Stimulated activated CD8-positive, alpha-beta memory T cell treated with anti-CD3 and anti-CD28 coated beads, Interleukin-12 subunit alpha, Interleukin-12 subunit beta, amount 100 ng/mL, for 4 hours (primary cell): ENCODE data around the gene MNT.
"Not testable (repeated sequence)": the region's sequence is repeated elsewhere in the genome, so short reads cannot be mapped to it uniquely, and the experiment has no call there.

Source experiments
- DNase-seq: peaks from one replicate; pipeline ENCODE4 v3.0.0-alpha.2; 2020; ENCODE audit warnings: low read depth

Gene MNT, protein sequence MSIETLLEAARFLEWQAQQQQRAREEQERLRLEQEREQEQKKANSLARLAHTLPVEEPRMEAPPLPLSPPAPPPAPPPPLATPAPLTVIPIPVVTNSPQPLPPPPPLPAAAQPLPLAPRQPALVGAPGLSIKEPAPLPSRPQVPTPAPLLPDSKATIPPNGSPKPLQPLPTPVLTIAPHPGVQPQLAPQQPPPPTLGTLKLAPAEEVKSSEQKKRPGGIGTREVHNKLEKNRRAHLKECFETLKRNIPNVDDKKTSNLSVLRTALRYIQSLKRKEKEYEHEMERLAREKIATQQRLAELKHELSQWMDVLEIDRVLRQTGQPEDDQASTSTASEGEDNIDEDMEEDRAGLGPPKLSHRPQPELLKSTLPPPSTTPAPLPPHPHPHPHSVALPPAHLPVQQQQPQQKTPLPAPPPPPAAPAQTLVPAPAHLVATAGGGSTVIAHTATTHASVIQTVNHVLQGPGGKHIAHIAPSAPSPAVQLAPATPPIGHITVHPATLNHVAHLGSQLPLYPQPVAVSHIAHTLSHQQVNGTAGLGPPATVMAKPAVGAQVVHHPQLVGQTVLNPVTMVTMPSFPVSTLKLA

DNA sequence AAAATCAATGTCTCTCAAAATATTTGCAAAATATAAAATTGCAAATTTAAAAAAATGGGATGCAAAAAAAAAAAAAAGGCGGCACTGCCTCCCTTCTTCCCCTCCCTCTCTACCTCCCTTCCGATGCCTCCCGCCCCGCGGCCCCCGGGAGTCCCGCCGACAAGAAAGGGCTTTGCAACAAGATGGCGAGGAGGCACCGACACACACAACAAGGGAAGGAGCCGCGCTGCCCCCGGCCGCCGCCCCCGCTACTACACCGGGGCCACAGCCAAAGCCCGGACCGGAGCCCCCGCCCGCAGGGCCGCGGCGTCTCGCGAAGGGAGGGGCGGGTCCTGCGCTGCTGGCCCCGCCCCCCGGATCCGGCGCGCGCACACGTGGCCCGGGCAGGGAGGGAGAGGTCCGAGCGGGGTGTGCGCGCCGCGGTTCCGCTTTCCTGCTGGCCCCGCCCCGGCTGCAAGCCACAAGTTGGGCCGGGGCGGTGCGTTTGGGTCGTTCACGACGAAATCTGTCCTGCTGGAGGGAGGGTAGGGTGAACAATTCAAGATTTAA, at the start of gene MNT:
Gene MNT (minus strand): TSS at position 184 of the 549 bp plus-strand sequence. CDS start 348 bp downstream, outside the sequence.
- DNase-seq: peak; percentile 92

DNA sequence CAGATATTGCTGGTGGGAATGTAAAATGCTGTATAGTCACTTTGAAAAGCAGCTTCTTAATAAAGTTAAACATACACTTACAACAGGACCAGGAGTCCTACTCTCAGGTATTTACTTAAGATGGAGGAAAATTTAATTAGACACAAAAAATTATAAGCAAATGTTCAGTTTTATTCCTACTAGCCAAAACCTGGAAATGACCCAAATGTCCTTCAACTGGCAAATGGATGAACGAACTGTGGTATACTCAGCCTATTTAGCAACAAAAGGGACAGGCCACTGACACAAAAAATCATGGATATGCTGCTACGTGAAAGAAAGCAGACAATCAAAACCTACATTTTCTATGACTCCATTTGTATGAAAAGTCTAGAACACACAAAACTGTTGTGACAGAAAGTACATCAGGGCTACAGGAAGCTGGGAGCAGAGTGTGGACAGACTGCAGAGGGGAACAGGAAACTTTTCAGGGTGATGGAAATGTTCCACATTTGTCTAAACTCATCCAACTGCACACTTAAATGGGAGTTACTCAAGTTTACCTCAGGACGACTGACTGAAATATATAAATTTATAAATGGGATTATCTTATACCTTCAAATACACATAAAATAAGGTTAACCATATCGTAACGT, 49.3 kb upstream of the MNT start:
- no peak for DNase-seq

DNA sequence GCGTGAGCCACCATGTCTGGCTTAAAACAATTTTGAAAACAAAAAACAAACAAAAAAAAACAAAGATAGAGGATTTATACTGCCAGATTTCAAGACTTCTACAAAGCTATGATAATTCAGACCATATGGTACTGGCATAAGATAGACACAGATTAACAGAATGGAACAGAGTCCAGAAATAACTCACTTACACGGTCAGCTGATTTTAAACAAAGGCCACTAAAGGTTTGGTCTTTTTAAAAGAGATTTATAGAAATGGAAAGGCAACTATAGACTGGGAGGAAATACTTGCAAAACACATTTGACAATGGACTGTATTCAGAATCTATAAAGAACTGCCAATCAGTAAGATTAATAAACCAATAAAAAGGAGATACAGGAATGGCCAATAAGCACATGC, 48.6 kb upstream of the MNT start:
- no peak for DNase-seq

DNA sequence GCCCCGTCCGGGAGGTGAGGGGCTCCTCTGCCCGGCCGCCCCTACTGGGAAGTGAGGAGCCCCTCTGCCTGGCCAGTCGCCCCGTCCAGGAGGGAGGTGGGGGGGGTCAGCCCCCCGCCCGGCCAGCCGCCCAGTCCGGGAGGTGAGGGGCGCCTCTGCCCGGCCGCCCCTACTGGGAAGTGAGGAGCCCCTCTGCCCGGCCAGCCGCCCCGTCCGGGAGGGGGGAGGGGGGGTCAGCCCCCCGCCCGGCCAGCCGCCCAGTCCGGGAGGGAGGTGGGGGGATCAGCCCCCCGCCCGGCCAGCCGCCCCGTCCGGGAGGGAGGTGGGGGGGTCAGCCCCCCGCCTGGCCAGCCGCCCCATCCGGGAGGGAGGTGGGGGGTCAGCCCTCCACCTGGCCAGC, 46.6 kb upstream of the MNT start:
- DNase-seq: not testable (repeated sequence)

DNA sequence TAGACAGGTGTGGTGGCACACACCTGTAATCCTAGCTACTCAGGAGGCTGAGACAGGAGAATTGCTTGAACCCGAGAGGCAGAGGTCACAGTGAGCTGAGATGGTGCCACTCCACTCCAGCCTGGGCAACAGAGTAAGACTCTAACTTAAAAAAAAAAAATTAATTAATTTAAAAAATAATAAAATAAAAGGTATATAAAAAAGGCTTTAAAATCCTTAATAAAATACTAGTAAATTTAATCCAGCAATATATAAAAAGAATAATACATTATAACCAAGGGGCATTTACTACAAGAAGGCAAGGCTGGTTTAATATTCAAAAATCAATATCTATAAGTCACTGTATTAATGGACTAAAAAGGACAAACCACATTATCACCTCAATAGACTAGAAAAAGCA, 44.8 kb upstream of the MNT start:
- no peak for DNase-seq

DNA sequence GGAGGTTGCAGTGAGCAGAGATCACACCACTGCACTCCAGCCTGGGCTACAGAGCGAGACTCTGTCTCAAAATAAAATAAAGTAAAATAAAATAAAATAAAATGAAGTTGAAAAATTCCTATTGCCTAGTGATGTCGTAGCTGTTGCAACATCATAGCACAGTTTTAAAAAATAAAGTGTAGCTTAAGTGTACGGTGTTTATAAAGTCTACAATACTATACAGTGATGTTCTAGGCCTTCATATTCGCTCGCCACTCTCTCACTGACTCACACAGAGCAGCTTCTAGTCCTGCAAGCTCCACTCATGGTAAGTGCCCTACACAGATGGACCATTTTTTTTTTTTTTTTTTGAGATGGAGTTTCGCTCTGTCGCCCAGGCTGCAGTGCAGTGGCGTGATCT, 43.5 kb upstream of the MNT start:
- no peak for DNase-seq

DNA sequence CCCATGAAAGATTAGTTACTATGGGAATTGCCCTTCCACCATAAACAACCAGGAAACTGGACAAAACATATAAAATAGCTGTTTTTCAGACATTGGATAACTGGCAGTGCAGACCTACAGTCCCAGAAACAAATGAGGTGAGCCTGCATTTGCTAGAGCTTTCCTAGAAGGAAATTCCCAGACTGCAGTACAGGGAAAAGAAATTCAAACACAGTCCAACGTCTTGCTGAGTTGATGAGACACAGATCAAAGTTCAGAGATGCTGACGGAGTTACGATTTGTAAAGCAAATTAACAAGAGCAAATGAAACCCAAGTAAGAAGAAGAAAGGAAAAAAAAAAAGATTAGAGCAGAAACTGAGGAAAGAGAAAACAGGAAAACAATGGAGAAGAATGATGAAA, 41.3 kb upstream of the MNT start:
- DNase-seq: no peak

DNA sequence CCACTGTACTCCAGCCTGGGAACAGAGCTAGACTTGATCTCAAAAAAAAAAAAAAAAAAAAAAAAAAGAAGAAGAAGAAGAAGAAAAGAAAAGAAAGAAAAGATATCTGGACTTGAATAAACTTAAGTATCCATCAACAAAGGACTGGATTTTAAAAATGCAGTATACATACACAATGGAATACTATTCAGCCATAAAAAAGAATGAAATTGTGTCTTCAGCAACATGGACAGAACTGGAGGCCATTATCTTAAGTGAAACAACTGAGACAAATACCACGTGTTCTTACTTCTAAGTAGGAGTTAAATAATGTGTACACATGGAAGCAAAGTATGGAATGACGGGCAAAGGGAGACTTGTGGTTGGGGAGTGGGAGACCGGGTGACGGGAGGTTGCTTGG, 40.1 kb upstream of the MNT start:
- no peak for DNase-seq

DNA sequence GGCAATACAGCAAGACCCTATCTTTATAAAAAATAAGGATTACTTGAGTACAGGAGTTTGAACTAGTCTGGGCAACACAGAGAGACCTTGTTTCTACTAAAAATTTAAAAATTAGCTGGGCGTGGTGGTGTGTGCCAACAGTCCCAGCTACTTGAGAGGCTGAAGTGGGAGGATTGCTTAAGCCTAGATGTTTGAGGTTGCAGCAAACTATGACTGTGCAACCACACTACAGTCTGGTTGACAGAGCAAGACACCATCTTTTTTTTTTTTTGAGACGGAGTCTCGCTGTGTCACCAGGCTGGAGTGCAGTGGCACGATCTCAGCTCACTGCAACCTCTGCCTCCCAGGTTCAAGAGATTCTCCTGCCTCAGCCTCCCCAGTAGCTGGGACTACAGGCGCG, 39.1 kb upstream of the MNT start:
- not testable (repeated sequence) for DNase-seq

DNA sequence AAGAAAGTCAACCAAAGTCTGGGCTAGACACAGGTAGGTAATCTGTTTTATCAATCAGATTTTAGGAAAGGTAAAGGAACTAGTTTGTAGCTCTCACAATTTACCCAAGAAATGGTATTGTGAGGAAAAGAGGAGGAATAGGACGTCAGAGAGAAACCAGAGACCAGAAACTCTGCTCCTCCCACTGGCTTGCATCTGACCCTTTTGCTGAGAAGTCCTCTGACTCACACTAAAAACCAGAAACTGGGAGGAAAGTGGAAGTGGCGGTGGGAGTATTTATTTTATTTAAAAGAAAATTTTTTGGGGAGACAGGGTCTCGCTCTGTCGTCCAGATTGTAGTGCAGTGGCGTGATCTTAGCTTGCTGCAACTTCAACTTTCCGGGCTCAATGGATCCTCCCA, 38.0 kb upstream of the MNT start:
- DNase-seq: no peak

DNA sequence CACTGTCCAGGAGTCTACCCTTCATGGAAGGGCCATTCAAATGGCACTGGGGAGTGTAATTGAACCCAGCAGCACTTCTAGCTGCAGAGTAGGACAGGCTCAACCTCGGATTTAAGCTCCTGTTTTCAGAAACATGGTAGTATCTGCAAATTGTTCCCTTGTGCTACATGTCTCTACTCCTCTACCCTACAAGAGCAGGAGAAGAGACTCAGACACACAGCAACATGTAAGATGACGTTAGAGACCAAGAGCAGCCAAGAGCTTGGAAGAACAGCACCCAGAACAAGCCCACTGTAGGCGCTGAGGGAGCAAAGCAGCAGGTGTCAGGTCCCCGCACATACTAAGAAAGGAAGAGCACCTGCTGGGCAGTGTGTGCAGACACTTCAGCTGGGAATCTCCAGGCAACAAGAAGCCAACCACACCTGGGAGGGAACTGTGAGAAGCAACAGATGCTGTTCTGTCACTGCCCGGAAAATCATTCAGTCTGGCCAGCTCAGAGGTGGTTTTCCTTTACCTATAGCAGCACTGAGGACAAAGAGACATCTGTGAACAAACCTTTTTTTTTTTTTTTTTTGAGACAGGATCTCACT, 35.6 kb upstream of the MNT start:
- DNase-seq: no peak

DNA sequence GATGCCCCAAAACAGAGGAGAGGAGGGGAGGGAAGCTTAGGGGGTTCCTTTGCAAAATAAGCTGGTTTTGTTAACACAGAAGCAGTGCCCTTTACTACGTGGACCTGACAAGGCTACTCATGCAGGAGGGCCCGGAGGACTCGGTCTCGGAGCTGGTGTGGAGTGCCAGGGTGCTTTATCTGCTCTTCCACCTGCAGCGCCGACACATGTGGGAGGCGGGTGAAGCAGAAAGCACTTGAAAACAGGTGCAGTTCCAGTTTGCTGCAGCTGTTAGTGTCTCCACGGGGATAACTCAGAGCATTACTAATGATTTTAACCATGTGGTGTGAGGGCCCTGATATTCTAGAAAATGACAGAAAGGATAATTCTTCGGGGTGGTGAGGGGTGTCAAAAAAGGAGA, 35.0 kb upstream of the MNT start:
- DNase-seq: no peak

DNA sequence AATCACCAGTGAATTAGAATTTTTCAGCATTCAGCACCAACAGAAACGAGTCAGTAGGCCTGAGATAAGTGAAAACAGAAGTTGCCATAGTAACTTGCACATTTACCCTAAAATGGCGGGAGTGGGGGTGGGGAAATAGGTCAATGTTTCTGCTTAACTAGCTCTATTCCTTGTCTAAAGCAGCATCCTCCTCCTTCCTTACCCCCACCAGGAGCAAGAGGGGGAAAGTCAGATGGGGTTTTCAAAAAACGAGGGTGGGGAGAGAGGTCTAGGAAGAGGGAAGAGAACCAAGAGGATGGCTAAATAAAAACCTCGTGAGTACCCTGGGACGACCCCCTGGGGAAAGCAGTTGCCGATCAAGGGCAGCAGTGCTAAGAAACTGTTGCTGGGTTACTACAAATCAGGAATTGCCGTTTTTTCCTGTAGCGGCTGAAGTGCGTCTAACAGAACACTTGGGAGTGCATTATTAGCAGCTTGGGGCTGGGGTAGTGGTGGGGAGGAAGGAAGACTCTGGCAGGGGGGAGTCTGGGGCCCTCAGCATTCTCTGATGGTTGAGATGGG, 34.4 kb upstream of the MNT start:
- DNase-seq: no peak

DNA sequence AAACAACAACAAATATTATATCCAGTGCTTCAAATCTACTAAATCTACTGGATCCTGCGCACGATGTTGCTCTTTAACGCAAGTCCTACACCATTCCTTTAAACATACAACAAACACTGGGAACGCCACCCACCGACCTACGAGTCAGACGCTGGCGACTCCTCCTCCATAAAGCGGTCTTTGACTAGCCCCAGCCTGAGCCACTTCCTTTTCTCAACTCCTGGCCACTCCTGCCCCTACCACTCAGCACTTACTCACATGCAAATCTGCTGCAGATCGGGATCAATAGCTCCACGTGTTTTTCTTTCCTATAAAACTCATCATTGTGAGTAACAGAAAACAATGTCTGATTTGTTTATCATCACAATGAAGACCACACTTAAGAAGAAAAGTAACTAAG, 32.8 kb upstream of the MNT start:
- no peak for DNase-seq

DNA sequence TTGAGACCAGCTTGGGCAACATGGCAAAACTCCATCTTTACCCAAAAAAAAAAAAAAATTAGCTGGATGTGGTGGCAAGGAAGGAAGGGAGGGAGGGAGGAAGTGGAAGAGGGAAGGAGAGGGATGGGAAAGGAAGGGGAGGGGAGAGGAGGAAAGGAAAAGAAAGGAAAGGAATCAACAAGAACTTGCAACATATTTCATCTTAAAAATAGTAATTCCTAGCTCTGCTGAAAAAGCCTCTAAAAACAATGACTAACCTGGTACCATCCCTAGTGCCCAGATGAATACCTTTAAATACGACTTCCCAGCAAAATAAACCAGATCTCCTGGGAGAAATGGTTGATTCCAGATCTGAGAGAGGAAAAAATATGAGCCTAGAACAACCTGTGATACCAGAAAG, 27.1 kb upstream of the MNT start:
- no peak for DNase-seq

DNA sequence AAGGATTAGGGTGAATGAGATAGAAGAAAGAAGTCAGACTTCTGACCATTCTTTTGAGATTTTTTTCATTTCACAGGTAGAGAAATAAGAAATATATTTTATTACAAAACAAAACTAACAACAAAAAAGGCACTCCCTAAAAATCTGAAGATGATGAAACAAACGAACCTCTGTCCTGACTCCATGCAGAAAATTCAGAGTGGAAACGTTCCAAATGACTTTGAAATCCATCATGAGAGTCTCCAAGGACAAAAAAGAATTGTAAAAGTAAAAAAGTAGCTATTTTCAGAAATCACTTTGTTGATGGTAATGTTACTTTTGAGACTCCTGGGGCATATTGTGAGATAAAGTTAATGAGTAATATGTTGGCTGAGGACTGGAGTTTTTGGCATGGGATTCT, 26.4 kb upstream of the MNT start:
- no peak for DNase-seq

DNA sequence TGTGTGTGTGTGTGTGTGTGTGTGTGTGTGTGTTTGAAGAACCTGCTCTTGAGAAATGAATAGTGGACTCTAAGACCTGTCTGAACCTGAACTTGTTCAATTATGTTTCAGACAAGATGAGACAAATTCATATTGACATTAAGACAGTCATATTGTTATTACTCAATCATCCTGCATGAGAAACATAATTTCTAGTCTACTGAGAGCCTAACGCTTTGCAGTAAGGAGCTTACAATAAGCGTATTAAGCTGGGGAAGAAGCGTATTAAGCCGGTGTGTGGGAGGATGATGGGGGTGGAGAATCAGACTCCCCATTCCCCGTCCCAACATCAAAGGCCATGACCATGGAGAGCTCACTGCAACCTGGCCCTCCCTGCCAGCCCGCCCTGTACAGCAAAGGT, 22.4 kb upstream of the MNT start:
- DNase-seq: no peak

DNA sequence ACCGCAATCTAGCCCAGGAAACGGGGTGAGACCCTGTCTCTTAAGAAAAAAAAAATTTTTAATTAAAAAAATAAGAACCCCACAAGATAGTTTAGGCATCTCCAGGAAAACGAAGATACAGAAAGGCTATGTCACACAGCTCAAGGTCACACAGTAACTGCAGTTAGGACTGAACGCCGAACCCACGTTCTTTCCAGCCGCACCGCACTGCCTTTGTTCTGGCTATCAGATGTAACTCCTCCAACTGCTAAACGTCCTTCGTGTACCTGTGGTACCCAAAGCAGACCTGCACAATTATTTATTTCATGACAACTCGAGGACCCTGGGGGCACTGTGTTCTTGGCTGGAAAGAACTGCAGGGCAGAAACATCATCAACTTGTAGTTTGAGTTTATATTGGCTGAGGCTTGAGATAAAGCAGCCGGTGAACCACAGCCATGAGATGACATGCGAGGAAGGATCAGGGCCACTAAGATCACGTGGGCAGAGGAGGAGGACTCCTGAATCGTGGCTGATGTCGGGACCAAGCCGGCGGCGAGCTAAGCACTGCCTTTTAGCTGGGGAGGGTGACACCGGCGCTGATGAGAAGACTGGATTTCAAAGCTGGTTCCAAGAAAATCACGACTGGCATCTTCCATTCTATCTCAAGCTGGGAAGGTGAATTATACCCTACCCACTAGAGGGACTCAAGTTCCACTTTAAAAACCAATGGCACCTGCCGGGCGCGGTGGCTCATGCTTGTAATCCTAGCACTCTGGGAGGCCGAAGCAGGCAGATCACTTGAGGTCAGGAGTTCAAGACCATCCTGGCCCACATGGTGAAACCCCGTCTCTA, 20.7 kb upstream of the MNT start:
- DNase-seq: no peak

DNA sequence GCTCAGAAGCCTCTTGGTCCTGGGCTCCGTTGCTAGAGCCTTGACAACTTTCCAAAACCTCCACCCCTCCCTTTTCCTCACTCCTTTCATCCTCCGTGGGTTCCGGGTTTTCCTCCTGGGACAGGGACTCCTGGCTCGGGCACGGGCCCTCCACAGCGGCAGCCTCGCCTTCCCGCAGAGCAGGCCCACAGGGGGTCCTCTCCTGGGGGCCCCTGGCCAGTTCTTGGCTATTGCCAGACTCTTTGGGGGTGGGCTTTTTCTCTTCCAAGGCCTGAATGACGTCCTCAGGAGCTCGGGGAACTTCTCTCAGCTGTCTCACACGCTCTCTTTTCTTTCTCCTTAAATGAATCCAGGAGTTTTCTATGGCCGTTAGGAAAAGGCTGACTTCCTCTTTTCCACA, 19.3 kb upstream of the MNT start:
- no peak for DNase-seq

DNA sequence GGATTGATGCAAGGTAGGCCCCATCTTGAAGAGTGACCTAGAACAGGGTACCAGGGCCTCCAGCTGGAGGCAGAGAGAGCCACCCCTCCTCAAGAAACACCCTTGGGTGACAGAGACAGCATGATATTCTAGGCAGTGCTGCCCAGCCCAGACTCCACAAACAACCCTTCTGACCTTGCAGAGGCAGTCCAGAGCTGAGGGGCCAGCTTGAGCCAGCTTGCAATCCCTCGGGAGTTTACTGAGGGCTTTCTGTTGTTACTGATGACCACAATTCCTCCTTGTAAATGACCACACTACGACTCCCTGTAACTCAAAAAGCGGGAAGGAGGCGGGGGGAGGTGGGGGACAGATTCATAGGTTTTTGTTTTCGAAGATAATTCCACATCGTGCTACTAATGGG, 18.6 kb upstream of the MNT start:
- no peak for DNase-seq

DNA sequence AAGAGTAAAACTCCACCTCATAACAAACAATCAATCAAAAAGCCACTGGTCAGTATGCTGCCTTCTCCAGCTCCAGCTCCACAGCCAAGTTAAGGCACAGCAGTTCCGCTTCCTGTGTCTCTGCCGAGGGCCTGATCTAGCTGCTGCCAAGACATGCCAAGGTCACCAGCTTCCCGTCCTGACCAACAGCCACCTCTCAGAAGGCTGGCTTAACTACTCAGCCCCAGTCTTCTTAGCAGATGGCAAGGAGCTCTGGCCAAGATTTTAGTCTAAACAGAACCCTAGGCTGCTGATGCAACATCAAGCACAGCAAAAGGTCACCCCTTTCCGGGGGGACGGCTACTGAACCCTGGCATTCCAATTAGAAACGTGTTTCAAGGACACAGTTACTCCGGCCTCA, 17.7 kb upstream of the MNT start:
- DNase-seq: no peak
